GM12801 (cell line): ENCODE data around the gene STAT2.

ENCODE experiments used
- TF ChIP-seq, protein P1 (sequence below): IDR thresholded peaks from one replicate; pipeline ENCODE4 v1.5.1; 2011; ENCODE audit warnings: control low read depth; ENCODE audit not compliant: insufficient read length; ENCODE audit errors: extremely low read depth

The STAT2 gene

DNA sequence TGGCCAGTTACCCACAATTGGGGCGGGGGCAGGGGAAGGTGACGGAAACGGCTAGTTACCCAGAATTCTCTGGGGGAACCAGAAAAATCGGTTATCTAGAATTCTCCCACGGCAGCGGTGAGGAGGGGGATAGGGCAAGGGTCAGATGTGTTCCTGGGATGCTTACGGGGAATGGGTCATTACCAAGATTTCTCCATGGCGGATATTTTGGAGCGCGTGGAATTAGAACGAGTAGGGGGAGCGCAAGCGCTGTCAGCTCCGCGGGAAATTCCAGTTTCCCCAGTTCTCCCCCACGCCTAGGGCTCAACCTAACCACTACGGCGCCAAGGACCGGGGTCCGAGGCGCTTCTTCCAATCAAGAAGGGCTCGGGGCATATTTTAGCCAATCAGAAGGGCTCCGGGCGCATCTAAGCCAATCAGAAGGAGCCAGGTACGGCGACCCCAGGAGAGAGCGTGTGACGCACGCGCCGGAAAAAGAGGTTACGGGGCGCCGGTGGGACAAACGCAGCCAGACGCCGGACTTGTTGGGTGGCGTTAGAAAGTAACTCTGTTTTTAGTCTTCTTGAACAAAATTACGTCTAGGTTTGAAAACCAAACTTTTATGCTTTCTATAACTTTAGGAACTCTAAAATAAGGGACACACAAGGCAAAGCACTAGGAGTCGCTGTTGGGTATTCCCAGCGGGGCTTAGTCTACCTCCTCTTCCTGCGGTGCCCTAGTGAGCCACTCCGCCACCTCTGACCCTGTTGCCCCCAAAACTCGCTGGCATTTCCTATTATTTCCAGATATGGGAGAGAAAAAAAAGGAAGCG lies 26.0 kb downstream of the STAT2 start, which contains the start of gene PAN2:
Gene PAN2, minus strand, starts transcription at position 322 of the 811 bp plus-strand sequence. CDS start 906 bp downstream, outside the sequence.
- TF ChIP-seq, protein P1, sequence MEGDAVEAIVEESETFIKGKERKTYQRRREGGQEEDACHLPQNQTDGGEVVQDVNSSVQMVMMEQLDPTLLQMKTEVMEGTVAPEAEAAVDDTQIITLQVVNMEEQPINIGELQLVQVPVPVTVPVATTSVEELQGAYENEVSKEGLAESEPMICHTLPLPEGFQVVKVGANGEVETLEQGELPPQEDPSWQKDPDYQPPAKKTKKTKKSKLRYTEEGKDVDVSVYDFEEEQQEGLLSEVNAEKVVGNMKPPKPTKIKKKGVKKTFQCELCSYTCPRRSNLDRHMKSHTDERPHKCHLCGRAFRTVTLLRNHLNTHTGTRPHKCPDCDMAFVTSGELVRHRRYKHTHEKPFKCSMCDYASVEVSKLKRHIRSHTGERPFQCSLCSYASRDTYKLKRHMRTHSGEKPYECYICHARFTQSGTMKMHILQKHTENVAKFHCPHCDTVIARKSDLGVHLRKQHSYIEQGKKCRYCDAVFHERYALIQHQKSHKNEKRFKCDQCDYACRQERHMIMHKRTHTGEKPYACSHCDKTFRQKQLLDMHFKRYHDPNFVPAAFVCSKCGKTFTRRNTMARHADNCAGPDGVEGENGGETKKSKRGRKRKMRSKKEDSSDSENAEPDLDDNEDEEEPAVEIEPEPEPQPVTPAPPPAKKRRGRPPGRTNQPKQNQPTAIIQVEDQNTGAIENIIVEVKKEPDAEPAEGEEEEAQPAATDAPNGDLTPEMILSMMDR, result no peak

DNA sequence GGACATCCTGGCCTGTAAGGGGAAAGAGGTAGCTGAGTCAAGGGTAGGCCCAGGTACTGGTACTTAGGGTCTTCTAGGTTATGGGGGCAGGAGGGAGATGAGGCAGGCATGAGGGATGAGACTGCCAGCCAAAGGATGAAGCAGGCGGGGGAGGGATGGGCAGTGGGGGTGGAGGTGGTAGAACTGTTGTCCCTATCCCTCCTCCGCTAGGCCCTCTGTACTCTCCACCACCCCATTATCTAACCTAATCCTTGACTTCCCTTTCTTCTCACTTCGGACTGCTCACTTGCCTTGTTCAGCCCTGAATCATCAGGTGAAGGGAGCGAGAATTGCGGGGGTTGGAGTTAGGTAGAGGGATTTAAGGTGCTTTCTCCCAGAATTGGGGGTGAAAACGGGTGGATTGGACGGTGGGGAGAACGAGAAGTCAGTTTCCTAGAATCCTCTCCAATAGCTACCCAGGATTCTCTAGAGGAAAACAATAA lies 26.7 kb downstream of the STAT2 start:
- TF ChIP-seq, protein P1, result no peak

- TF ChIP-seq, protein P1, result no peak
Measured at GRCh38 chr12:56332512-56333196, 27.3 kb downstream of the STAT2 start.

GRCh38 chr12:56330936-56331490 lies 28.9 kb downstream of the STAT2 start:
- TF ChIP-seq, protein P1, result no peak

- TF ChIP-seq, protein P1, result no peak
Measured at GRCh38 chr12:56326533-56326932, 33.4 kb downstream of the STAT2 start.

DNA sequence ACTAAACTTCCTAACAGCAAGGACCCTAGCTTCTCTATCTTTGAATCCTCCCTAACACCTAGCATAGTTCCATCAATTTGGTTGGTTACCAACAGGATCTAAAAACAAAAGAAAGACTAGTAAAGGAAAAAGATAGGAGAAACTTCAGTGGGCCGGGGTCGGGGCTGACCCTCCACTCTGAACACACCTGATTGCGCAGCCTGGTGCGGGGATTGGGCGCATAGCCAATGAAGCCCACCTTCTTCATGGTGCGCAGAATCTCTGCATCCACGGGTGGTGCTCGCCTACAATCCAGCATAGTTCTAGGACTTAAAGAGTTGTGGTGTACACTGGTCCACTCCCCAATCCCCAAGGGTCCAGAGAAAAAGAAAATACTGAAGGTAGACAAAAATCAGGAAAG lies 33.8 kb downstream of the STAT2 start:
- TF ChIP-seq, protein P1, result no peak

GRCh38 chr12:56324206-56324605 lies 35.7 kb downstream of the STAT2 start:
- TF ChIP-seq, protein P1, result no peak
